ENCODE results near the gene NANS.

NANS gene

GRCh38 chr9:98037357-98037756 is 19.2 kb upstream of the NANS start:
- Histone ChIP-seq H3K27me3 (ENCODE audit: insufficient read depth, low read length, poor library complexity, severe bottlenecking) (no peaks in the 10 kb centered on the region), H3K4me1 (ENCODE audit: insufficient read depth, low read length, poor library complexity, severe bottlenecking) (peaks cover 2% of the 10 kb centered on the region), H3F3A (ENCODE audit: low read depth) (no peaks in the 10 kb centered on the region), H4K20me1 (ENCODE audit: insufficient read depth, low read length, poor library complexity, severe bottlenecking) (no peaks in the 10 kb centered on the region), H3K4me2 (ENCODE audit: low read depth, low read length, poor library complexity, severe bottlenecking) (no peak overlapping the region), H3K79me2 (ENCODE audit: insufficient read depth, low read length) (no peaks in the 10 kb centered on the region), H3K4me3 (ENCODE audit: low read length, poor library complexity, severe bottlenecking) (no peak overlapping the region), H3K9ac (ENCODE audit: low read depth, low read length, poor library complexity, severe bottlenecking) (no peak overlapping the region), H2AFZ (ENCODE audit: low read length) (no peak overlapping the region; the same call in 1 of the 2 replicates), H3K9me2 (replicated peaks; ENCODE audit: low read depth, low read length) (no peaks in the 10 kb centered on the region), H3K36me3 (ENCODE audit: insufficient read depth, low read length) (no peaks in the 10 kb centered on the region), H3K9me3 (ENCODE audit: insufficient read depth, low read depth, low read length) (no peaks in the 10 kb centered on the region)
- TF ChIP-seq EZH2phosphoT487 (IDR thresholded peaks at IDR 0.05; ENCODE audit: borderline replicate concordance) (no peak), CTCF (conservative IDR thresholded peaks at IDR 0.05; ENCODE audit: low read length) (no peak)

GRCh38 chr9:98038958-98039357 is 17.6 kb upstream of the NANS start:
- H3K36me3 ChIP-seq (ENCODE audit: insufficient read depth, low read length): no peaks in the 10 kb centered on the region
- no peaks in the 10 kb centered on the region for H3F3A ChIP-seq (ENCODE audit: low read depth)
- H3K79me2 ChIP-seq (ENCODE audit: insufficient read depth, low read length): no peaks in the 10 kb centered on the region
- no peaks in the 10 kb centered on the region for H3K9me2 ChIP-seq (replicated peaks; ENCODE audit: low read depth, low read length)
- H3K9me3 ChIP-seq (ENCODE audit: insufficient read depth, low read depth, low read length): no peaks in the 10 kb centered on the region
- H2AFZ ChIP-seq (ENCODE audit: low read length): no peak overlapping the region
- no peak for TF ChIP-seq EZH2phosphoT487 (IDR thresholded peaks at IDR 0.05; ENCODE audit: borderline replicate concordance)
- TF ChIP-seq CTCF (conservative IDR thresholded peaks at IDR 0.05; ENCODE audit: low read length): peak; percentile 18; the same call in 1 of the 2 replicates
- no peak overlapping the region for H3K4me3 ChIP-seq (ENCODE audit: low read length, poor library complexity, severe bottlenecking)
- H3K4me1 ChIP-seq (ENCODE audit: insufficient read depth, low read length, poor library complexity, severe bottlenecking): peaks cover 2% of the 10 kb centered on the region
- no peaks in the 10 kb centered on the region for H3K27me3 ChIP-seq (ENCODE audit: insufficient read depth, low read length, poor library complexity, severe bottlenecking)
- no peak overlapping the region for H3K4me2 ChIP-seq (ENCODE audit: low read depth, low read length, poor library complexity, severe bottlenecking)
- no peaks in the 10 kb centered on the region for H4K20me1 ChIP-seq (ENCODE audit: insufficient read depth, low read length, poor library complexity, severe bottlenecking)
- no peak overlapping the region for H3K9ac ChIP-seq (ENCODE audit: low read depth, low read length, poor library complexity, severe bottlenecking)

GRCh38 chr9:98039607-98040017 is 16.9 kb upstream of the NANS start:
- peaks cover under 1% of the 10 kb centered on the region for H3K4me1 ChIP-seq (ENCODE audit: insufficient read depth, low read length, poor library complexity, severe bottlenecking)

More at GRCh38 chr9:98039607-98040017, 16.9 kb upstream of the NANS start:
- H4K20me1 ChIP-seq (ENCODE audit: insufficient read depth, low read length, poor library complexity, severe bottlenecking): no peaks in the 10 kb centered on the region
- TF ChIP-seq EZH2phosphoT487 (IDR thresholded peaks at IDR 0.05; ENCODE audit: borderline replicate concordance) (no peak), CTCF (conservative IDR thresholded peaks at IDR 0.05; ENCODE audit: low read length) (no peak)
- no peaks in the 10 kb centered on the region for H3K9me2 ChIP-seq (replicated peaks; ENCODE audit: low read depth, low read length)
- H3K9me3 ChIP-seq (ENCODE audit: insufficient read depth, low read depth, low read length): no peaks in the 10 kb centered on the region
- H3K4me3 ChIP-seq (ENCODE audit: low read length, poor library complexity, severe bottlenecking): no peak overlapping the region
- no peaks in the 10 kb centered on the region for H3F3A ChIP-seq (ENCODE audit: low read depth)
- H3K27me3 ChIP-seq (ENCODE audit: insufficient read depth, low read length, poor library complexity, severe bottlenecking): no peaks in the 10 kb centered on the region
- no peak overlapping the region for H3K9ac ChIP-seq (ENCODE audit: low read depth, low read length, poor library complexity, severe bottlenecking)
- no peaks in the 10 kb centered on the region for H3K36me3 ChIP-seq (ENCODE audit: insufficient read depth, low read length)
- no peaks in the 10 kb centered on the region for H3K79me2 ChIP-seq (ENCODE audit: insufficient read depth, low read length)
- no peak overlapping the region for H2AFZ ChIP-seq (ENCODE audit: low read length)
- no peak overlapping the region for H3K4me2 ChIP-seq (ENCODE audit: low read depth, low read length, poor library complexity, severe bottlenecking)
